Astrocyte of the cerebellum (primary cell): Measurements from ENCODE around the gene ZNF331.

ENCODE experiments used
- DNase-seq: peaks from one replicate; pipeline ENCODE4 v3.0.0-alpha.2; 2011; ENCODE audit warnings: low read depth
- H3K4me3 ChIP-seq: 2 replicates; pipeline ENCODE4 v1.5.1; 2011; ENCODE audit warnings: mild to moderate bottlenecking, low read depth, low read length, moderate library complexity
- in situ Hi-C: cut with HindIII; loops from 2 replicates; pipeline ENCODE4 v1.10.0; 2017; ENCODE audit warnings: low sequenced_read_pairs
- TF ChIP-seq, protein P1 (sequence below): IDR thresholded peaks from 2 replicates; pipeline ENCODE4 v1.5.1; 2012; ENCODE audit warnings: low read length, low read depth, moderate library complexity, mild to moderate bottlenecking; ENCODE audit errors: missing control alignments

The ZNF331 gene

DNA sequence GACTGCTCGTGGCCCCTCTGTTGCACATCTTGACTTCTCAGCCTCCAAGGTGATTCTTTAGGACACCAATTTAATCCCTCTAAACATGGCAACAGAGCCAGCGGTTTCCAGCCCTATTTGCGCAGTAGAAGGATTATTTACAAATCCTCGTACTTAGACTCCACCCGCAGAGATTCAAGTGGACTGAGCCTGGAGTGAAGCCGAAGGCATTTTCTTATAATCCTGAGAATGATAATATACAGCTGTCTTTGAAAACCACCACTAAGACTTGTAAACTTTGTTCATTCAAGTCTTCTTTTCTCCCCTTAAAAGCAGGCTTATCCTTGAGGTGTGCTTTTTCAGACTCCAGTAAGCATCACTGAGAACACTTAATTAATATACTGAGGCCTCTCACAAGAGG lies 89.0 kb downstream of the ZNF331 start:
- no peak for DNase-seq
- no peak overlapping the region for H3K4me3 ChIP-seq
- TF ChIP-seq, protein P1, sequence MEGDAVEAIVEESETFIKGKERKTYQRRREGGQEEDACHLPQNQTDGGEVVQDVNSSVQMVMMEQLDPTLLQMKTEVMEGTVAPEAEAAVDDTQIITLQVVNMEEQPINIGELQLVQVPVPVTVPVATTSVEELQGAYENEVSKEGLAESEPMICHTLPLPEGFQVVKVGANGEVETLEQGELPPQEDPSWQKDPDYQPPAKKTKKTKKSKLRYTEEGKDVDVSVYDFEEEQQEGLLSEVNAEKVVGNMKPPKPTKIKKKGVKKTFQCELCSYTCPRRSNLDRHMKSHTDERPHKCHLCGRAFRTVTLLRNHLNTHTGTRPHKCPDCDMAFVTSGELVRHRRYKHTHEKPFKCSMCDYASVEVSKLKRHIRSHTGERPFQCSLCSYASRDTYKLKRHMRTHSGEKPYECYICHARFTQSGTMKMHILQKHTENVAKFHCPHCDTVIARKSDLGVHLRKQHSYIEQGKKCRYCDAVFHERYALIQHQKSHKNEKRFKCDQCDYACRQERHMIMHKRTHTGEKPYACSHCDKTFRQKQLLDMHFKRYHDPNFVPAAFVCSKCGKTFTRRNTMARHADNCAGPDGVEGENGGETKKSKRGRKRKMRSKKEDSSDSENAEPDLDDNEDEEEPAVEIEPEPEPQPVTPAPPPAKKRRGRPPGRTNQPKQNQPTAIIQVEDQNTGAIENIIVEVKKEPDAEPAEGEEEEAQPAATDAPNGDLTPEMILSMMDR: no peak
- in situ Hi-C loops: no loop called here
